GM23338 (cell line): Measurements from ENCODE around the gene FDX1. TPM values are rescaled to one million over a fixed set of nuclear protein-coding genes. Genes with fewer than 3 reads are reported as not detected.

Source experiments
- ATAC-seq: fragments of 200-7000 bp; cut with Tn5 transposase; 3 replicates; pipeline ENCODE4 v1.9.1; 2020
- DNase-seq: peaks from one replicate; pipeline ENCODE4 v3.0.0-alpha.2; 2015; ENCODE audit warnings: low spot score
- H2AFZ ChIP-seq: fragments of 200-600 bp; sonication (generic); 2 replicates; pipeline ENCODE4 v1.8.0; 2016; ENCODE audit warnings: antibody characterized with exemption, mild to moderate bottlenecking, moderate library complexity
- H3F3A ChIP-seq: fragments of 200-600 bp; sonication (generic); replicated peaks from 2 replicates; pipeline ENCODE4 v1.8.0; 2017; ENCODE audit warnings: antibody characterized with exemption, mixed run types, low read depth
- H3K27ac ChIP-seq: fragments of 200-600 bp; sonication (generic); 2 replicates; pipeline ENCODE4 v1.6.1; 2016; ENCODE audit warnings: low read depth
- H3K27me3 ChIP-seq: fragments of 200-600 bp; sonication (generic); 2 replicates; pipeline ENCODE4 v1.8.0; 2016; ENCODE audit warnings: mild to moderate bottlenecking, mixed run types, moderate library complexity; ENCODE audit not compliant: insufficient read depth
- H3K36me3 ChIP-seq: fragments of 200-600 bp; sonication (generic); 2 replicates; pipeline ENCODE4 v1.8.0; 2016; ENCODE audit warnings: mild to moderate bottlenecking; ENCODE audit not compliant: insufficient read depth
- H3K4me1 ChIP-seq: fragments of 200-600 bp; sonication (generic); 2 replicates; pipeline ENCODE4 v1.8.0; 2016; ENCODE audit warnings: mild to moderate bottlenecking, moderate library complexity; ENCODE audit not compliant: insufficient read depth
- H3K4me2 ChIP-seq: fragments of 200-600 bp; sonication (generic); 2 replicates; pipeline ENCODE4 v1.7.1; 2017; ENCODE audit warnings: mixed run types
- H3K4me3 ChIP-seq: fragments of 200-600 bp; sonication (generic); 2 replicates; pipeline ENCODE4 v1.6.1; 2016; ENCODE audit warnings: mixed run types
- H3K79me2 ChIP-seq: fragments of 200-600 bp; sonication (generic); replicated peaks from 2 replicates; pipeline ENCODE4 v1.8.0; 2017; ENCODE audit warnings: mild to moderate bottlenecking; ENCODE audit not compliant: insufficient read depth
- H3K9me2 ChIP-seq: fragments of 200-600 bp; sonication (generic); 2 replicates; pipeline ENCODE4 v1.8.0; 2017; ENCODE audit not compliant: insufficient read depth
- H4K20me1 ChIP-seq: fragments of 200-600 bp; sonication (generic); replicated peaks from 2 replicates; pipeline ENCODE4 v1.8.0; 2017; ENCODE audit warnings: mild to moderate bottlenecking; ENCODE audit not compliant: insufficient read depth
- H3K27ac Mint-ChIP-seq: 2 replicates; pipeline ENCODE4 v1.8.0; 2020; ENCODE audit warnings: inconsistent platforms, mild to moderate bottlenecking, moderate library complexity, mixed read lengths
- H3K27me3 Mint-ChIP-seq: 3 replicates; pipeline ENCODE4 v1.8.0; 2022; ENCODE audit warnings: low read depth, mild to moderate bottlenecking, moderate library complexity, mixed read lengths, inconsistent platforms; ENCODE audit not compliant: insufficient read depth, poor library complexity
- H3K36me3 Mint-ChIP-seq: 3 replicates; pipeline ENCODE4 v1.8.0; 2021; ENCODE audit warnings: low read depth, mild to moderate bottlenecking, inconsistent platforms, moderate library complexity, mixed read lengths
- H3K4me1 Mint-ChIP-seq: 3 replicates; pipeline ENCODE4 v1.8.0; 2020; ENCODE audit warnings: mild to moderate bottlenecking, inconsistent platforms, mixed read lengths
- H3K4me3 Mint-ChIP-seq: 3 replicates; pipeline ENCODE4 v1.8.0; 2021; ENCODE audit warnings: moderate library complexity, mild to moderate bottlenecking, inconsistent platforms, mixed read lengths
- H3K9me3 Mint-ChIP-seq: 3 replicates; pipeline ENCODE4 v1.8.0; 2020; ENCODE audit warnings: moderate library complexity, mild to moderate bottlenecking, inconsistent platforms, mixed read lengths
- EZH2 ChIP-seq: fragments of 200-600 bp; sonication (generic); IDR thresholded peaks from one replicate; pipeline ENCODE4 v1.8.0; 2017; ENCODE audit warnings: antibody characterized with exemption, mild to moderate bottlenecking, low read depth; ENCODE audit not compliant: unreplicated experiment
- EZH2phosphoT487 ChIP-seq: fragments of 200-600 bp; sonication (generic); IDR thresholded peaks from one replicate; pipeline ENCODE4 v1.8.1; 2018; ENCODE audit warnings: antibody characterized with exemption; ENCODE audit not compliant: unreplicated experiment
- JUNB ChIP-seq: IDR thresholded peaks from one replicate; pipeline ENCODE4 v1.6.1; 2016; ENCODE audit warnings: antibody characterized with exemption; ENCODE audit not compliant: unreplicated experiment
- POLR2AphosphoS5 ChIP-seq: IDR thresholded peaks from 2 replicates; pipeline ENCODE4 v1.6.1; 2016; ENCODE audit warnings: antibody characterized with exemption, low read depth
- REST ChIP-seq: IDR thresholded peaks from one replicate; pipeline ENCODE4 v1.6.1; 2018; ENCODE audit warnings: antibody characterized with exemption; ENCODE audit not compliant: unreplicated experiment
- ZNF331 ChIP-seq: fragments of 250-450 bp; sonication (Bioruptor Pico); IDR thresholded peaks from 2 replicates; pipeline ENCODE4 v1.5.0; 2020; ENCODE audit warnings: low read depth, mild to moderate bottlenecking, moderate library complexity
- ZNF462 ChIP-seq: fragments of 250-450 bp; sonication (Bioruptor Pico); IDR thresholded peaks from 2 replicates; pipeline ENCODE4 v1.5.0; 2020; ENCODE audit warnings: mild to moderate bottlenecking, moderate library complexity
- polyA plus RNA-seq: library from polyadenylated mRNA; unstranded; fragments of >200 nt; fragmentation: Nextera tagmentation; extraction: Ambion mirVana; gene quantifications from 2 replicates; pipeline ENCODE4 v1.2.1, GENCODE V29; 2016
- total RNA-seq: library from RNA; depleted of rRNA; stranded (reverse); fragments of >200 nt; shearing (Covaris generic); gene quantifications from 2 replicates; pipeline ENCODE4 v1.2.3, GENCODE V29; 2014

The FDX1 gene
- total and polyA plus RNA-seq, 2 experiments from 2014 or later: 11.1 to 15.9 TPM

DNA sequence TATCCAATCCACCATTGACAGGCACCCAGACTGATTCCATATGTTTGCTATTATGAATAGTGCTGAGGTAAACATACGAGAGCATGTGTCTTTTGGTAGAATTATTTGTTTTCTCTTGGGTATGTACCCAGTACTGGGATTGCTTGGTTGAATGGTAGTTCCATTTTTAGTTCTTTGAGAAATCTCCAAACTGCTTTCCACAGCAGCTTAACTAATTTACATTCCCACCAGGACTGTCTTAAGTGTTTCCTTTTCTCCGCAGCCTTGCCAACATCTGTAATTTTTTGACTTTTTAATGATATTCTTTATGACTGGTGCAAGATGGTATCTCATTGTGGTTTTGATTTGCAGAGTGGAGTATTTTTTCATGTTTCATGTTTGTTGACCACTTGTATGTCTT, 8.3 kb downstream of the FDX1 start (continued):
- no peak for TF ChIP-seq ZNF462 (CRISPR knock-in tag)
- TF ChIP-seq REST: no peak
- TF ChIP-seq EZH2: no peak
- no peak for TF ChIP-seq JUNB
- TF ChIP-seq POLR2AphosphoS5: no peak
- no peak for TF ChIP-seq ZNF331 (CRISPR knock-in tag)

GRCh38 chr11:110445437-110445836, 15.7 kb downstream of the FDX1 start:
- Histone ChIP-seq H3K36me3 (0 out of 2 replicates have a peak, but pooled peaks cover under 1% of the 10 kb centered on the region), H3K4me3 (no peak overlapping the region), H3K27me3 (no peaks in the 10 kb centered on the region), H2AFZ (no peak overlapping the region), H3K9me2 (no peaks in the 10 kb centered on the region), H3K79me2 (peaks cover 7% of the 10 kb centered on the region; the same call in 1 of the 2 replicates), H4K20me1 (0 out of 2 replicates have a peak, but pooled peaks cover 4% of the 10 kb centered on the region), H3K4me2 (no peak overlapping the region), H3K4me1 (no peaks in the 10 kb centered on the region), H3F3A (no peaks in the 10 kb centered on the region), H3K27ac (no peak overlapping the region)
- ATAC-seq (no peak), DNase-seq (no peak)
- H3K27ac Mint-ChIP-seq: no peak overlapping the region
- H3K36me3 Mint-ChIP-seq: peaks cover 39% of the 10 kb centered on the region
- no peak overlapping the region for H3K4me3 Mint-ChIP-seq
- H3K4me1 Mint-ChIP-seq: no peaks in the 10 kb centered on the region
- peaks cover 10% of the 10 kb centered on the region; the same call in 2 of the 3 replicates for H3K9me3 Mint-ChIP-seq
- peaks cover 3% of the 10 kb centered on the region for H3K27me3 Mint-ChIP-seq
- TF ChIP-seq EZH2 (no peak), EZH2phosphoT487 (no peak)
